ENCODE results near the gene CIB2.

CIB2 gene

GRCh38 chr15:78059110-78059839 is 72.0 kb downstream of the CIB2 start:
- no peak overlapping the region for H3K4me3 ChIP-seq (ENCODE audit: low read depth, low read length)
- no peaks in the 10 kb centered on the region; a peak in 1 of 3 replicates for H3K36me3 ChIP-seq (ENCODE audit: control insufficient read depth in 2 of 2, insufficient read depth in 1 of 2, low read length in 2 of 2)
- peaks cover 21% of the 10 kb centered on the region for H3K4me1 ChIP-seq (ENCODE audit: control insufficient read depth, insufficient read depth, low read length)
- ChIA-PET CTCF (interaction anchor here (0.6 to 1.5 kb wide), 5 partner anchors 16 to 149 kb away, joined by 3 to 4 read pairs (median 3); no protein-coding TSS in a partner anchor), POLR2A (interaction anchor here (0.8 kb wide), 1 partner anchor 9 kb away, joined by 3 read pairs; no protein-coding TSS in a partner anchor)
- TF ChIP-seq SCRT2 (tag by site-specific recombination; IDR thresholded peaks at IDR 0.05) (peak; percentile 70), RBAK (tag by site-specific recombination; IDR thresholded peaks at IDR 0.05) (no peak)
- H3K9me3 ChIP-seq (ENCODE audit: control insufficient read depth, insufficient read depth, low read depth, low read length) = no peaks in the 10 kb centered on the region
- no peak overlapping the region for H3K27ac ChIP-seq (ENCODE audit: extremely low read depth, low read depth, low read length)

GRCh38 chr15:78058401-78058935 is 72.8 kb downstream of the CIB2 start:
- Histone ChIP-seq H3K27ac (ENCODE audit: extremely low read depth, low read depth, low read length) (no peak overlapping the region), H3K4me3 (ENCODE audit: low read depth, low read length) (no peak overlapping the region), H3K9me3 (ENCODE audit: control insufficient read depth, insufficient read depth, low read depth, low read length) (no peaks in the 10 kb centered on the region), H3K4me1 (ENCODE audit: control insufficient read depth, insufficient read depth, low read length) (peaks cover 21% of the 10 kb centered on the region), H3K36me3 (ENCODE audit: control insufficient read depth in 2 of 2, insufficient read depth in 1 of 2, low read length in 2 of 2) (peaks cover 3 to 7% of the 10 kb centered on the region in 2 experiments)
- ChIA-PET POLR2A (interaction anchor here (0.8 kb wide), 1 partner anchor 10 kb away, joined by 3 read pairs; no protein-coding TSS in a partner anchor), CTCF (interaction anchor here (0.7 to 1.0 kb wide), 3 partner anchors 16 to 746 kb away, joined by 3 to 4 read pairs (median 3); no protein-coding TSS in a partner anchor)
- TF ChIP-seq IKZF3 (tag by site-specific recombination; IDR thresholded peaks at IDR 0.05) (no peak), ZNF248 (tag by site-specific recombination; IDR thresholded peaks at IDR 0.05) (no peak), MEIS1 (CRISPR knock-in tag; IDR thresholded peaks at IDR 0.05; ENCODE audit: borderline replicate concordance) (no peak)

- POLR2A ChIA-PET = no interaction called here
- H3K36me3 ChIP-seq (ENCODE audit: control insufficient read depth in 2 of 2, insufficient read depth in 1 of 2, low read length in 2 of 2) = peaks cover 3 to 13% of the 10 kb centered on the region in 2 experiments
- CTCF ChIA-PET = no interaction called here
- no peak for TF ChIP-seq ZNF114 (tag by site-specific recombination; IDR thresholded peaks at IDR 0.05)
- no peak for TF ChIP-seq ZSCAN18 (tag by site-specific recombination; IDR thresholded peaks at IDR 0.05)
- no peak for TF ChIP-seq ZNF449 (tag by site-specific recombination; IDR thresholded peaks at IDR 0.05)
- TF ChIP-seq ZNF16 (tag by site-specific recombination; IDR thresholded peaks at IDR 0.05; ENCODE audit: low read depth) = no peak
- TF ChIP-seq ZSCAN30 (tag by site-specific recombination; IDR thresholded peaks at IDR 0.05) = no peak
- TF ChIP-seq ZNF621 (tag by site-specific recombination; IDR thresholded peaks at IDR 0.05) = no peak
- no peak for TF ChIP-seq ZBTB7A (tag by site-specific recombination; IDR thresholded peaks at IDR 0.05; ENCODE audit: low read depth)
- no peak for TF ChIP-seq ZNF768 (tag by site-specific recombination; IDR thresholded peaks at IDR 0.05)
- TF ChIP-seq ZNF274 (IDR thresholded peaks at IDR 0.05; ENCODE audit: low read length) = no peak
- no peak for TF ChIP-seq ZNF274 (tag by site-specific recombination; IDR thresholded peaks at IDR 0.05; ENCODE audit: borderline replicate concordance)
- TF ChIP-seq ZNF549 (tag by site-specific recombination; IDR thresholded peaks at IDR 0.05) = no peak
- H3K27ac ChIP-seq (ENCODE audit: extremely low read depth, low read depth, low read length) = no peak overlapping the region
- H3K4me1 ChIP-seq (ENCODE audit: control insufficient read depth, insufficient read depth, low read length) = peaks cover 21% of the 10 kb centered on the region
- no peaks in the 10 kb centered on the region for H3K9me3 ChIP-seq (ENCODE audit: control insufficient read depth, insufficient read depth, low read depth, low read length)
- H3K4me3 ChIP-seq (ENCODE audit: low read depth, low read length) = no peak overlapping the region
Measured at GRCh38 chr15:78057803-78058202, 73.4 kb downstream of the CIB2 start.
